IMR-90 (cell line): ENCODE data around the gene PRR5L. TPM values are rescaled to one million over a fixed set of nuclear protein-coding genes. Genes with fewer than 3 reads are reported as not detected.

Source experiments
- ATAC-seq: fragments of 200-7000 bp; cut with Tn5 transposase; 2 replicates; pipeline ENCODE4 v1.9.1; 2020; ENCODE audit warnings: low read depth, mild to moderate bottlenecking, moderate library complexity
- BruUV-seq: library from RNA; stranded (reverse); fragments of 400-500 nt; replicated peaks from 2 replicates; lab custom pipeline; 2021; lab: Mats Ljungman, UMichigan
- CTCF ChIA-PET: fragments of 300-600 bp; formaldehyde crosslinking; extraction: SDS; loops from one replicate; lab custom pipeline; 2021; ENCODE audit warnings: antibody characterized with exemption; lab: Yijun Ruan, JAX
- POLR2A ChIA-PET: fragments of 300-600 bp; sonication (Branson Sonifier 250); formaldehyde crosslinking; loops from one replicate; lab custom pipeline; 2022; ENCODE audit warnings: antibody characterized with exemption; ENCODE audit not compliant: unreplicated experiment; lab: Charles Lee
- DNase-seq: peaks from one replicate; pipeline ENCODE4 v3.0.0; 2013
- H2AFZ ChIP-seq: replicated peaks from 2 replicates; pipeline ENCODE3; 2013; ENCODE audit warnings: low read length, mild to moderate bottlenecking; ENCODE audit not compliant: poor library complexity
- H2AK5ac ChIP-seq: 2 replicates; pipeline ENCODE4 v1.6.1; 2013; ENCODE audit warnings: low read depth, low read length, inconsistent platforms
- H2AK9ac ChIP-seq: replicated peaks from 2 replicates; pipeline ENCODE3; 2013; ENCODE audit warnings: mild to moderate bottlenecking, low read depth, low read length, moderate library complexity; ENCODE audit not compliant: poor library complexity
- H2BK120ac ChIP-seq: 2 replicates; pipeline ENCODE4 v1.6.1; 2013; ENCODE audit warnings: low read depth, low read length, inconsistent platforms
- H2BK15ac ChIP-seq: 3 replicates; pipeline ENCODE4 v1.6.1; 2013; ENCODE audit warnings: low read depth, low read length, inconsistent platforms
- H2BK20ac ChIP-seq: 2 replicates; pipeline ENCODE4 v1.6.1; 2013; ENCODE audit warnings: low read depth, mild to moderate bottlenecking, inconsistent platforms, low read length, moderate library complexity
- H2BK5ac ChIP-seq: 2 replicates; pipeline ENCODE4 v1.6.1; 2013; ENCODE audit warnings: mild to moderate bottlenecking, low read depth, low read length, inconsistent platforms; ENCODE audit not compliant: poor library complexity, severe bottlenecking
- H3K14ac ChIP-seq: replicated peaks from 2 replicates; pipeline ENCODE4 v1.6.1; 2013; ENCODE audit warnings: low read depth, low read length, inconsistent platforms
- H3K18ac ChIP-seq: 2 replicates; pipeline ENCODE4 v1.6.1; 2013; ENCODE audit warnings: low read depth, low read length, control low read depth
- H3K23ac ChIP-seq: 2 replicates; pipeline ENCODE4 v1.6.1; 2013; ENCODE audit warnings: low read depth, low read length, inconsistent platforms
- H3K27ac ChIP-seq: 2 replicates; pipeline ENCODE4 v1.5.1; 2013; ENCODE audit warnings: mild to moderate bottlenecking, control low read depth, low read length; ENCODE audit not compliant: insufficient read depth
- H3K27me3 ChIP-seq: 2 replicates; pipeline ENCODE4 v1.6.1; 2013; ENCODE audit warnings: low read length; ENCODE audit not compliant: control insufficient read depth, insufficient read depth
- H3K36me3 ChIP-seq: 2 replicates; pipeline ENCODE4 v1.6.1; 2013; ENCODE audit warnings: low read length, mixed read lengths; ENCODE audit not compliant: control insufficient read depth, insufficient read depth
- H3K4ac ChIP-seq: 2 replicates; pipeline ENCODE4 v1.6.1; 2013; ENCODE audit warnings: low read depth, low read length, inconsistent platforms
- H3K4me1 ChIP-seq: 2 replicates; pipeline ENCODE4 v1.6.1; 2013; ENCODE audit warnings: low read length, mixed read lengths; ENCODE audit not compliant: control insufficient read depth, insufficient read depth
- H3K4me2 ChIP-seq: 2 replicates; pipeline ENCODE4 v1.6.1; 2013; ENCODE audit warnings: low read depth, mild to moderate bottlenecking, control low read depth, low read length, moderate library complexity
- H3K4me3 ChIP-seq: 2 replicates; pipeline ENCODE4 v1.5.1; 2013; ENCODE audit warnings: low read depth, mild to moderate bottlenecking, control low read depth, low read length, moderate library complexity; ENCODE audit not compliant: insufficient read depth
- H3K56ac ChIP-seq: 2 replicates; pipeline ENCODE4 v1.6.1; 2013; ENCODE audit warnings: low read length, inconsistent platforms; ENCODE audit not compliant: insufficient read depth; ENCODE audit errors: extremely low read depth
- H3K79me1 ChIP-seq, 2 experiments: 2 replicates each; pipeline ENCODE4 v1.6.1; 2013; ENCODE audit warnings: low read length in 2 of 2, inconsistent platforms in 1 of 2, low read depth in 1 of 2
- H3K9ac ChIP-seq: 2 replicates; pipeline ENCODE4 v1.6.1; 2013; ENCODE audit warnings: low read depth, low read length, control low read depth
- H3K9me1 ChIP-seq: 2 replicates; pipeline ENCODE4 v1.6.1; 2013; ENCODE audit warnings: low read length, inconsistent platforms; ENCODE audit not compliant: insufficient read depth
- H3K9me3 ChIP-seq: 2 replicates; pipeline ENCODE4 v1.6.1; 2013; ENCODE audit warnings: low read length; ENCODE audit not compliant: control insufficient read depth, insufficient read depth
- H4K20me1 ChIP-seq: 2 replicates; pipeline ENCODE4 v1.6.1; 2013; ENCODE audit warnings: low read length, inconsistent platforms; ENCODE audit not compliant: insufficient read depth
- H4K5ac ChIP-seq: 2 replicates; pipeline ENCODE4 v1.6.1; 2013; ENCODE audit warnings: mild to moderate bottlenecking, low read depth, low read length, control low read depth
- H4K8ac ChIP-seq, 2 experiments: 2 replicates each; pipeline ENCODE4 v1.6.1; 2013; ENCODE audit warnings: low read depth in 2 of 2, low read length in 2 of 2, control low read depth in 1 of 2, inconsistent platforms in 1 of 2
- H4K91ac ChIP-seq: 2 replicates; pipeline ENCODE4 v1.6.1; 2013; ENCODE audit warnings: low read depth, low read length, inconsistent platforms; ENCODE audit not compliant: insufficient read depth
- MAFK ChIP-seq: IDR thresholded peaks from 2 replicates; pipeline ENCODE4 v1.6.1; 2012; ENCODE audit warnings: low read depth, low read length, improper control_type of control experiment
- MXI1 ChIP-seq: IDR thresholded peaks from 2 replicates; pipeline ENCODE4 v1.6.1; 2012; ENCODE audit warnings: low read depth, mild to moderate bottlenecking, low read length, moderate library complexity, borderline replicate concordance
- NFE2L2 ChIP-seq: fragments of 150-350 bp; IDR thresholded peaks from 2 replicates; pipeline ENCODE4 v1.6.1; 2016; ENCODE audit warnings: low read depth, mild to moderate bottlenecking, low read length
- WGBS, 2 experiments: methylation state at CpG; one replicate each; pipeline versions ENCODE4 v1.1.5 to v1.1.7; 2013; ENCODE audit warnings: missing lambda C conversion rate in 2 of 2; ENCODE audit not compliant: insufficient read length in 1 of 2; ENCODE audit errors: extremely low coverage in 2 of 2; 5-methylcytosine and 5-hydroxymethylcytosine counted together
- dilution Hi-C: fragments of 300-500 bp; cut with HindIII; formaldehyde crosslinking; loops from one replicate; pipeline ENCODE4 v1.14.3; 2018; ENCODE audit warnings: low sequenced_read_pairs; ENCODE audit not compliant: unreplicated experiment
- in situ Hi-C: fragments of 300-500 bp; cut with MboI; formaldehyde crosslinking; loops from 3 replicates; pipeline ENCODE4 v1.14.3; 2019; ENCODE audit warnings: low sequenced_read_pairs, inconsistent platforms, mixed read lengths
- intact Hi-C: fragments of 100-400 bp; cut with micrococcal nuclease; formaldehyde crosslinking; loops from 2 replicates; pipeline ENCODE4 v1.10.0; 2022
- polyA plus RNA-seq, 3 experiments: library from polyadenylated mRNA; depleted of rRNA; stranded (reverse); fragments of >200 nt; gene quantifications; 2 replicates each; pipeline ENCODE4 v1.2.3, GENCODE V29; 2012; ENCODE audit warnings: low replicate concordance in 1 of 3
- total RNA-seq: library from RNA; depleted of rRNA; stranded (reverse); fragments of >200 nt; gene quantifications from 2 replicates; pipeline ENCODE4 v1.2.3, GENCODE V29; 2012
- TF ChIP-seq, protein P1 (sequence below): fragments of 150-350 bp; IDR thresholded peaks from 2 replicates; pipeline ENCODE4 v1.6.1; 2017; ENCODE audit warnings: mild to moderate bottlenecking, antibody characterized with exemption, low read length, low read depth

PRR5L gene
- total and polyA plus RNA-seq, 2 of the 4 experiments (the other 2 are of a cell fraction), result 2.9 to 3.6 TPM

DNA sequence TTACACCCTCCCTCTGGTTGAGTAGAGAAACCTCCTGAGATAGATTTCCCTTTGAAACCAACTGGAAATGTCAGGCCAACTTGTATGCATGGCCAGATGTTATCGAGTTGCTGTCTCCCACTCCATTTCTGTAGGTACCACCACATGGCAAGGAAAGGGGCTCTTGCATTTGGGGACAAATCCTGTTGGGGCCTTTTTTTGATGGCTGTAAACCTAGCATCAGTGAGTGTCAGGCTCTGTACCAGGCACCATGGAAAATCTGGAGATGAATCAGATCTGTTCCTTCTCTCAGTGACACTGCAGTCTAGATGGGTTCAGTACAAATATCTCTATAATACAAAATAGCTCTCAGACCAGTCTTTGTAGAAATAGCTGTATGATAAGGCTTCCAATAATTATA lies 155.6 kb downstream of the PRR5L start:
- no peaks in the 10 kb centered on the region for H3K9me3 ChIP-seq
- intact Hi-C loops, result no loop called here
- H2AFZ ChIP-seq, result no peak overlapping the region
- no peaks in the 10 kb centered on the region for H3K27me3 ChIP-seq
- peaks cover 40% of the 10 kb centered on the region for H3K4me1 ChIP-seq
- CTCF ChIA-PET, result interaction anchor here (0.8 to 2.1 kb wide), 2 partner anchors 13 to 41 kb away, joined by 4 to 9 read pairs; no protein-coding TSS in a partner anchor
- H3K23ac ChIP-seq, result no peak overlapping the region
- H4K20me1 ChIP-seq, result no peaks in the 10 kb centered on the region
- H3K9ac ChIP-seq, result no peak overlapping the region
- no peak overlapping the region for H3K14ac ChIP-seq
- H2AK9ac ChIP-seq, result no peak overlapping the region
- no peak overlapping the region for H3K27ac ChIP-seq
- H2AK5ac ChIP-seq, result no peak overlapping the region
- no peak overlapping the region for H2BK20ac ChIP-seq
- no peak overlapping the region for H3K4ac ChIP-seq
- DNase-seq, result no peak
- no peak overlapping the region for H4K91ac ChIP-seq
- H3K18ac ChIP-seq, result no peak overlapping the region
- no peak overlapping the region for H3K56ac ChIP-seq
- dilution Hi-C loops, result no loop called here
- peaks cover 31% of the 10 kb centered on the region for H3K9me1 ChIP-seq
- no CpG with 5 or more reads among the region's 1 CpG for WGBS, 2 experiments
- H2BK15ac ChIP-seq, result no peak overlapping the region
- H3K79me1 ChIP-seq, result peaks cover 0 to 9% of the 10 kb centered on the region in 2 experiments; a peak in 1 of 4 replicates
- POLR2A ChIA-PET, result no interaction called here
- H4K5ac ChIP-seq, result no peak overlapping the region
- H3K4me3 ChIP-seq, result no peak overlapping the region
- no peak overlapping the region for H2BK5ac ChIP-seq
- no peak overlapping the region for H4K8ac ChIP-seq
- in situ Hi-C loops, result loop anchor here (25.0 kb wide), 1 partner anchor 839 kb away; the partner anchor contains the start of gene FJX1
- no peak for TF ChIP-seq MXI1
- TF ChIP-seq, protein P1, sequence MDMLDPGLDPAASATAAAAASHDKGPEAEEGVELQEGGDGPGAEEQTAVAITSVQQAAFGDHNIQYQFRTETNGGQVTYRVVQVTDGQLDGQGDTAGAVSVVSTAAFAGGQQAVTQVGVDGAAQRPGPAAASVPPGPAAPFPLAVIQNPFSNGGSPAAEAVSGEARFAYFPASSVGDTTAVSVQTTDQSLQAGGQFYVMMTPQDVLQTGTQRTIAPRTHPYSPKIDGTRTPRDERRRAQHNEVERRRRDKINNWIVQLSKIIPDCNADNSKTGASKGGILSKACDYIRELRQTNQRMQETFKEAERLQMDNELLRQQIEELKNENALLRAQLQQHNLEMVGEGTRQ, result no peak
- no peak for TF ChIP-seq NFE2L2
- no peak for TF ChIP-seq MAFK
- no peak overlapping the region for H3K4me2 ChIP-seq
- no TSS peak for BruUV-seq
- H2BK120ac ChIP-seq, result no peak overlapping the region
- no peak for ATAC-seq
- no peaks in the 10 kb centered on the region for H3K36me3 ChIP-seq
